Ovary (tissue), 9 donors: ENCODE measurements around the gene CEP89. TPM values are rescaled to one million over a fixed set of nuclear protein-coding genes. Genes with fewer than 3 reads are reported as not detected.

Source experiments
- DNase-seq, 5 donors: peaks; one replicate each; pipeline ENCODE4 v3.0.0-alpha.2; 2019 to 2020
- H3K27ac ChIP-seq, 2 donors: fragments of 200-600 bp; one replicate each; pipeline versions ENCODE4 v1.5.1 to v1.8.0; 2019 to 2022
- H3K27me3 ChIP-seq: fragments of 200-600 bp; one replicate; pipeline ENCODE4 v1.8.0; 2022
- H3K36me3 ChIP-seq: fragments of 200-600 bp; sonication (generic); one replicate; pipeline ENCODE4 v1.5.1; 2019
- H3K4me1 ChIP-seq: one replicate; pipeline ENCODE4 v1.8.1; 2013; ENCODE audit warnings: mild to moderate bottlenecking, moderate library complexity; ENCODE audit not compliant: insufficient read depth
- H3K4me3 ChIP-seq: fragments of 200-600 bp; sonication (generic); one replicate; pipeline ENCODE4 v1.5.1; 2017
- H3K9me3 ChIP-seq, 2 donors: fragments of 200-600 bp in 1 of 2; sonication (generic) in 1 of 2; one replicate each; pipeline versions ENCODE4 v1.5.1 to v1.8.1; 2013 to 2019; ENCODE audit warnings: mild to moderate bottlenecking in 1 of 2, moderate library complexity in 1 of 2
- EP300 ChIP-seq: sonication (generic); formaldehyde crosslinking; IDR thresholded peaks from one replicate; pipeline ENCODE4 v1.6.1; 2017; ENCODE audit warnings: antibody characterized with exemption
- WGBS, 3 donors: extraction: QIAGEN DNeasy Blood & Tissue Kit in 1 of 3; methylation state at CpG; one replicate each; pipeline versions ENCODE4 v1.1.5 to v1.1.7; 2013 to 2017; 5-methylcytosine and 5-hydroxymethylcytosine counted together
- intact Hi-C, 4 donors: fragments of 100-400 bp; cut with DNase I; formaldehyde crosslinking; loops; one replicate each; pipeline versions ENCODE4 v1.11.0 to v1.15.1; 2022 to 2023
- polyA plus RNA-seq, 2 donors: library from polyadenylated mRNA; stranded (reverse); fragments of 200-250 nt in 1 of 2; fragments of 350-450 nt in 1 of 2; fragmentation: Illumina TruSeq in 1 of 2; extraction: RNeasy Lipid Tissue Mini Kit (QIAGEN cat#74804) in 1 of 2; gene quantifications; one replicate each; pipeline ENCODE4 v1.2.3, GENCODE V29; 2013 to 2014
- small RNA-seq: library from RNA; depleted of rRNA; stranded (forward); fragments of <200 nt; gene quantifications from one replicate; pipeline ENCODE3, GENCODE V24; 2016
- total RNA-seq, 7 donors: library from RNA; depleted of rRNA in 2 of 7; stranded (reverse); fragments of >200 nt in 2 of 7; fragmentation: NEBNext Ultra II Directional in 3 of 7; extraction: Animal tissue kit (Norgen Biotek cat#: 25700) in 3 of 7; gene quantifications; one replicate each; pipeline versions ENCODE4 v1.1.0 to v1.2.4, GENCODE V29; 2016 to 2023
- TF ChIP-seq, protein P1 (sequence below), 3 donors: fragments of 450-650 bp in 2 of 3; fragments of 200-600 bp in 1 of 3; IDR thresholded peaks; one replicate each; pipeline versions ENCODE4 v1.5.1 to v1.8.0; 2016 to 2022; ENCODE audit warnings: antibody characterized with exemption in 3 of 3, mild to moderate bottlenecking in 1 of 3
- donor health status: DM: no; HTN: no; CAD: no; lungs with moderate emphysema.
- donor health status: DM: no; HTN: no; CAD: no.
- donor health status: Bipolar disorder and iron deficiency.
- donor health status: DM: yes; HTN: yes; CAD: no.
- donor health status: DM: no; HTN: no; CAD: no.
- donor health status: DM: yes; HTN: yes; CAD: no.

Gene CEP89
- total and polyA plus RNA-seq, 9 donors = 13.0 to 28.3 (median 23.1) TPM

DNA sequence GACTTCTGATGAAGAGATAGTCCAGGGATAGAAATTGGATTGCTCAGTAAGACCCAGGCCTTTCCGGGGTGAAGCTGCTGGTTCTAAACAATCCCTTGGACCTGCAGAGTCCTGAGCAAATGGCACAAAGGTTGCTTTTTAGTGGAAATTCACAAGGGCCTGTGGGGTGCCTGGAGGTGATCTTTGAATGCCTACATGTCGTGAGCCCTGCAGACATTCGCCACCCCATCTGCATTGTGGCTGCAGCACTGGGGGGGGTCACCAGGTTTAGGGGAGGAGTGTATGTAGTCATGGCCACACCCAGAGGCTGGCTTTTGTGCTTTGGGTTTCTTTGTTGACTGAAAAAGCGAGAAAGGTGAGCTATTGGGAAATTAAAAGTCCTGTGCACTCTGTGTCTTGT, 143.6 kb downstream of the CEP89 start:
- intact Hi-C loops = no loop called here
- TF ChIP-seq EP300 = no peak
- TF ChIP-seq, protein P1, sequence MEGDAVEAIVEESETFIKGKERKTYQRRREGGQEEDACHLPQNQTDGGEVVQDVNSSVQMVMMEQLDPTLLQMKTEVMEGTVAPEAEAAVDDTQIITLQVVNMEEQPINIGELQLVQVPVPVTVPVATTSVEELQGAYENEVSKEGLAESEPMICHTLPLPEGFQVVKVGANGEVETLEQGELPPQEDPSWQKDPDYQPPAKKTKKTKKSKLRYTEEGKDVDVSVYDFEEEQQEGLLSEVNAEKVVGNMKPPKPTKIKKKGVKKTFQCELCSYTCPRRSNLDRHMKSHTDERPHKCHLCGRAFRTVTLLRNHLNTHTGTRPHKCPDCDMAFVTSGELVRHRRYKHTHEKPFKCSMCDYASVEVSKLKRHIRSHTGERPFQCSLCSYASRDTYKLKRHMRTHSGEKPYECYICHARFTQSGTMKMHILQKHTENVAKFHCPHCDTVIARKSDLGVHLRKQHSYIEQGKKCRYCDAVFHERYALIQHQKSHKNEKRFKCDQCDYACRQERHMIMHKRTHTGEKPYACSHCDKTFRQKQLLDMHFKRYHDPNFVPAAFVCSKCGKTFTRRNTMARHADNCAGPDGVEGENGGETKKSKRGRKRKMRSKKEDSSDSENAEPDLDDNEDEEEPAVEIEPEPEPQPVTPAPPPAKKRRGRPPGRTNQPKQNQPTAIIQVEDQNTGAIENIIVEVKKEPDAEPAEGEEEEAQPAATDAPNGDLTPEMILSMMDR (IDR thresholded peaks at IDR 0.05) = no peak
- WGBS, 3 donors = 88 to 90% (median 89%) methylated on average over 4 of the region's 4 CpGs
- Histone ChIP-seq H3K36me3 (no peaks in the 10 kb centered on the region), H3K4me1 (no peaks in the 10 kb centered on the region), H3K27ac (no peak overlapping the region), H3K4me3 (no peak overlapping the region), H3K9me3 (no peaks in the 10 kb centered on the region), H3K27me3 (no peaks in the 10 kb centered on the region)
- DNase-seq = no peak

Small RNAs within 50 kb of the gene (small RNA-seq; reads per million reads assigned to genes)
- gene RN7SKP22 = not detected

Other genes starting within 250 kb of the CEP89 start
- gene SLC7A9, start 102.2 kb downstream of the CEP89 start, total RNA-seq = under 1 TPM; 0.23 to 0.95 (median 0.64) TPM
- gene SLC7A9, start 102.2 kb downstream of the CEP89 start, polyA plus RNA-seq = under 1 TPM; 0.53 to 0.72 TPM
- 1 to 10 TPM in 5 of 7 donors, under 1 TPM in 2; 0.57 to 2.7 (median 1.4) TPM for gene FAAP24, start 284 bp upstream of the CEP89 start, total RNA-seq
- gene FAAP24, start 284 bp upstream of the CEP89 start, polyA plus RNA-seq = 1 to 10 TPM; 2.1 to 2.3 TPM
- 10 to 100 TPM in 1 of 7 donors, 1 to 10 TPM in 6; 1.3 to 47.9 (median 3.9) TPM for gene RHPN2, start 92.9 kb upstream of the CEP89 start, total RNA-seq
- 1 to 10 TPM; 1.7 to 2.6 TPM for gene RHPN2, start 92.9 kb upstream of the CEP89 start, polyA plus RNA-seq
- 10 to 100 TPM in 4 of 7 donors, 1 to 10 TPM in 3; 4.4 to 11.5 (median 10.5) TPM for gene GPATCH1, start 109.2 kb upstream of the CEP89 start, total RNA-seq
- 10 to 100 TPM in 1 of 2 donors, 1 to 10 TPM in 1; 6.8 to 10.9 TPM for gene GPATCH1, start 109.2 kb upstream of the CEP89 start, polyA plus RNA-seq
- gene WDR88, start 160.2 kb upstream of the CEP89 start, total RNA-seq = under 1 TPM in 1 of 7 donors, not detected in 6; 0.79 TPM
- gene WDR88, start 160.2 kb upstream of the CEP89 start, polyA plus RNA-seq = not detected
- gene LRP3, start 222.4 kb upstream of the CEP89 start, total RNA-seq = 100 to 1,000 TPM in 4 of 7 donors, 10 to 100 TPM in 3; 43.7 to 138 (median 107) TPM
- 10 to 100 TPM in 1 of 2 donors, 1 to 10 TPM in 1; 1.2 to 76.1 TPM for gene LRP3, start 222.4 kb upstream of the CEP89 start, polyA plus RNA-seq